Measurements from ENCODE around the gene SSU72.
"Not testable (repeated sequence)": the region's sequence is repeated elsewhere in the genome, so short reads cannot be mapped to it uniquely, and the experiment has no call there.

The SSU72 gene

GRCh38 chr1:1540818-1541628 lies 33.6 kb downstream of the SSU72 start:
- DNase-seq (ENCODE audit: low spot score): no peak

- peak; percentile 52 for DNase-seq (ENCODE audit: low spot score)
Measured at GRCh38 chr1:1540090-1540817, 34.4 kb downstream of the SSU72 start, which contains the start of gene TMEM240. TSS of gene TMEM240 (minus strand) at chr1:1540624. CDS start at chr1:1540346, 278 bp downstream.

- DNase-seq (ENCODE audit: low spot score): no peak
Measured at GRCh38 chr1:1539310-1540089, 35.2 kb downstream of the SSU72 start.

GRCh38 chr1:1538989-1539309 lies 35.7 kb downstream of the SSU72 start:
- DNase-seq (ENCODE audit: low spot score): no peak

- no peak for DNase-seq (ENCODE audit: low spot score)
Measured at GRCh38 chr1:1538334-1538733, 36.3 kb downstream of the SSU72 start.

GRCh38 chr1:1537626-1538250 lies 36.9 kb downstream of the SSU72 start:
- no peak for DNase-seq (ENCODE audit: low spot score)

GRCh38 chr1:1536938-1537546 lies 37.6 kb downstream of the SSU72 start:
- DNase-seq (ENCODE audit: low spot score): no peak

DNA sequence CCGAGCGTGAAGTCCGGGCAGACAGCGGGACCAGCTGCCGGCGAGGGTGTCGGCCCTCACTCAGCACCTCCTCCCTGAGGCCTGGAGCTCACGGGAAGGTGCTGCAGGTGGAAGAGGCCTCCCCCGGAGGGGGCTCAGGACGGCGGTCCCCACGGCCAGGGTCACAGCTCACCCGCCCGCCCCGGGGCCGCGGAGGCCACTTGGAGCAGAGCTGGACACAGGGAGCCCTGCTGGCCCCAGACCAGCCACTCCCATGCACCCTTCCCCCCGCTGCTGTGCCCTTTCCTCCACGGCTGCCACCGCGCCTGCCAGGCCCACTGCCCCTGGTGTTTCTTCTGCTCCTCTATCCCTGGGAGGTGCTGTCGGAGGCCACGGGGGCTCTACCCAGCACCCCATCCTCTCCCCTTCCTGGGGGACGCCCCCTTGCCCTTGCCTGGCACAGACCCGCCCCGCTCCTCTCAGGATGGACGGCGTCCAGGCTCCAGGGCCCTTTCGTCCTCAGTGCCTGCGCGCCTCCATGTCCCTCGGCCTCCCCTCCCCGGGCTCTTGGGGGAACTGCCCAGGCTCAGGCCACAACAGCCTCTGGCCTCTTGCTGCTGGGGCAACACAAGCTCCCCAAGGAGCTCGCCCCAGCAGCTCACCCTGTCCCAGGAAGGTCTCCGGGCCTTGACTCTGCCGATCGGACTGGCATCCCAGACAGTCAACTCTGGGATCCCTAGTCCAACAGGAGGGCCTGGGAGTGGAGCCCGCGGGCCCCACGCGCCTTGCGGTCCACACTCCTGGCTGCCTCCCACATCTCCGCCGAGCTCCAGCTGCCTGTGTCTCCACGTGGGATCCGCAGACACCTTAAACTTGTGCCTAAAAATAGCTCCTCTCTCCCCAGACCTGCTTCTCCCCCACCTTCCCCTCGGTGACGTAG lies 38.4 kb downstream of the SSU72 start:
- DNase-seq (ENCODE audit: low spot score): no peak

GRCh38 chr1:1535201-1536018 lies 39.3 kb downstream of the SSU72 start:
- DNase-seq (ENCODE audit: low spot score): no peak

DNA sequence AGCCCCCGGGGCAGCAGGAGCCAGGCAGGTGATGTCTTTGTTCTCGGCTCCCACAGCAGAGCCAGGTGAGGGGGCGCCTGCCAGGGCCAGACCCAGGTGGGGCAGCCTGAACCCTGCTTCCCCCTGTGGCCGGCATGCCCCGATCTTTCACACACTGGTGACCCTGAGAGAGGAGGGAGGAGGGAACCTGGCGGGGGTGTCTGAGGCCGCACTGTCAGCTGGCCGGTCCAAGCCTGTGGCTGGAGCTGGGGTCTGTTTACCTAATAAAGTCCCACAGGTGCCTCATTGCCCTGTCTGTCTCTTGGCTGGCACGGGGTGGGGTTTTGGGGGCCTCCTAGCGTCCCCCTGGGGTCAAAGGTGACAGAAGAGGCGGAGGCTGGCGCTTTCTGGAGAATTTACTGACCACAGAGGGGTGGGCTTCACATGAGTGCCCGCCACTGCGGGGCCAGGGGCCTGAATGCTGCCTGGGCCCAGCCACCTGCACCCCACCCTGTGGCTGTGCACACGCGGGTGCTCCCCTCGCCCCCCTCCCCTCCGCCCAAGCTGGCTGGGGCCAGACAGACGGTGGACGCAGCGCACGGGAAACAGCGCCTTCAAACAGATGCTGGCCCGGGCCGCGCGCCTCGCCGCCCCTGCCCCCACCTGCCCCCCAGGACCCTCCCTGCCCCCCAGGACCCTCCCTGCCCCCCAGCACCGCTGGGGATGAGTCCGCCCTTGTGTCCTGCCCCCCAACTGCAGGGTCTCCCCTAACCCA lies 40.1 kb downstream of the SSU72 start:
- no peak for DNase-seq (ENCODE audit: low spot score)

DNA sequence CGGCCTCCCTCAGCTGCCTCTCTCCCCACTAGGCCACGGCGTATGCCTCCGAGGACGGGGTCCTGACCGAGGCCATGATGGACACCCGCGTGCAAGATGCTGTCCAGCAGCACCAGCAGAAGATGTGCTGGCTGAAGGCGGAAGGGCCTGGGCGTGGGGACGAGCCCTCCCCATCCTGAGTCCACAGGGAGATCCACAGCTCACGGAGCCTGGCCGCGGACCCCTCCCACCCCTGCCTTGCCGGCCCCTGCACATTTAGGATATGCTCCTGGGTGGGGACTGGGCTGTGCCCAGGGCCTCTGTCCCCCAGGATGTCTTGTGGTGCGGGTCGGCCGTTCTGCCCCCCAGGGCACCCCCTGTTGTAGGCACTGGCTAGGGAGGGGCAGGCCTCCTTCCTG lies 40.8 kb downstream of the SSU72 start:
- not testable (repeated sequence) for DNase-seq (ENCODE audit: low spot score)

DNA sequence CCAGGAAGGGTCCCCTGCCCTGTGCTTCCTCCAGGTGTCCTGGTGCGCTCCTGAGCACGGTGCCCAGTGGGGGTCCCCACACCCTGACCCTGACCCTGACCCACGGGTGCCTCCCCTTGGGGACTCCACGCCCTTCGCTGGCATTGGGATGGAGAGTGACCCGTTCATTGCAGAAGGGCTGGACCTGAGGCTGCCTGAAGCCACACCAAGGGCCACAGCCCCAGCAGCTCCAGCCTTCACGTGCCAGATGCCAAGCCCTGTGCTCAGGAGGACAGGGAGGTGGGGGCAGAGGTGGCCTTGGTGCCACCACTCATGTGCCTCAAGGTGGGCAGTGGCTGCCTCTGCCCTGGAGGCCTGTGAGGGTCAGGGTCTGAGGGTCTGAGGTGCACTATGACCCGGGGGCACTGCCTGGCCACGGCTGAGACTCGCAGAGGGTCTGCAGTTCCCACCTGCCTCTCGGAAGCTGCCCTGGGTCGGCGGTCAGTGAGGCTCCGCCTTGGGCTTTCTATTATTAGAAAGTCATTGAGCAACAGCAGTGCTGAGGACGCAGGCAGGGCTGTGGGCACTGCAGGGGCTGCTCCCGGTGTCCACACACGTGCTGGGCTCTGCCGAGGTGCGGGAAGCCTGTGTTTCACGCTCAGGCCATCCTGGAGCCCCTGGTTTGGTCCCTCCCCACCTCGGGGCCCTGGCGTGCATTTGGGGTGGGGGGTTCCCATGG lies 41.3 kb downstream of the SSU72 start:
- not testable (repeated sequence) for DNase-seq (ENCODE audit: low spot score)

DNA sequence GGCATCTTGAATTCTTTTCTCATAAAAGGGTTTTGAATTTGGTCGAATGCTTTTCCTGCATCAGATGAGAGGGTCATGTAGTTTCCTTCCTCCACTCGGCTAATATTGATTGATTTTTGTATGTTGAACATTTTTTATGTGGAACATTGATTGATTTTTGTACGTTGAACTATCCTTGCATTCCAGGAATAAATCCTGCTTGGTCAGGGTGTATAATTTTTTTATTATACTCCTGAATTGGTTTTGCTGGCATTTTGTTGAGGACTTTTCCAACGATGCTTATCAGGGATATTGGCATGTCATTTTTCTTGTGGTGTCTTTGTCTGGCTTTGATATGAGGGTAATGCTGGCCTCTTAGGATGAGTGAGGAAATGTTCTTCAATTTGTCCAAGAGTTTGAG lies 42.7 kb downstream of the SSU72 start:
- DNase-seq (ENCODE audit: low spot score): no peak

DNA sequence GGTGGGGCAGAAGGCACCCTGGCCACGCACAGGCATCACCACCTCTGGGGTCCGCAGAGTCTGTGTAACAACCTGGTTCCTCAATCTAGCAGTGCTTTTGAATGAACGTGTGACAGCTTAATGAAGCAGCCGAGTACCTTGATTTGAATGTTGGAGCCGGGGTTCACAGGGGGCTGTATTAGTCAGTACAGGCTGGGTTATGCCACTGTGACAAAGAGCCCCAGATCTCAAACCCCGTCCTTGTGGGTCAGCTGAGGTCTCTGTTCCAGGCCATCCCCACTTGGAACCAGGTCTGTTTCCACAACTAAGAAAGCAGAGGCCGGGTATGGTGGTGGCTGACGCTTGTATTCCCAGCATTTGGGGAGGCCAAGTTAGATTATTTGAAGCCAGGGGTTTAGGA lies 44.7 kb downstream of the SSU72 start:
- DNase-seq (ENCODE audit: low spot score): no peak

DNA sequence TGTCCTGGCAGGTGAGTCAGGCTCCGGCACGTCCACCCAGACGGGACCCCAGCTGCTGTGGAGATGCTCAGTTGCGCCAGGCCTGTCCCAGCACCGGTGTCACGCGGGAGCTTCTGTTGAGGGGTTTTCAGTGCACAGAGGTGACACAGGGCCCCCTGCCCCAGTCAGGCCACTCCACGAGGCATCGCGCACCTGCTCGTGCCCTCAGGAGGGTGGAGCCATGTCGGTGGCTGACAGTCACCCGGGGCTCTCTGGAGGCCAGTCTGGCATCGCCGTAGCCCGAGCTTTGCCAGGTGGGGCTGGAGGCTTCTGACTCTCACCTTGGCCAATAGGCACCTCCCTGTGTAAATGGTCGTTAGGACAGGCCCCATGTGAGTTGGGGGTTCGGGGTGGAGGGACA lies 45.3 kb downstream of the SSU72 start:
- no peak for DNase-seq (ENCODE audit: low spot score)

- no peak for DNase-seq (ENCODE audit: low spot score)
Measured at GRCh38 chr1:1528301-1529267, 46.1 kb downstream of the SSU72 start.

Data from CD4-positive, alpha-beta T cell treated with Interleukin-6 at 100 ng/mL for 8 hours (primary cell).